ENCODE data around the gene SLC25A10. TPM values are rescaled to one million over a fixed set of nuclear protein-coding genes. Genes with fewer than 3 reads are reported as not detected.

The SLC25A10 gene
- total and polyA plus RNA-seq, 12 donors = 6.7 to 14.6 (median 9.4) TPM

DNA sequence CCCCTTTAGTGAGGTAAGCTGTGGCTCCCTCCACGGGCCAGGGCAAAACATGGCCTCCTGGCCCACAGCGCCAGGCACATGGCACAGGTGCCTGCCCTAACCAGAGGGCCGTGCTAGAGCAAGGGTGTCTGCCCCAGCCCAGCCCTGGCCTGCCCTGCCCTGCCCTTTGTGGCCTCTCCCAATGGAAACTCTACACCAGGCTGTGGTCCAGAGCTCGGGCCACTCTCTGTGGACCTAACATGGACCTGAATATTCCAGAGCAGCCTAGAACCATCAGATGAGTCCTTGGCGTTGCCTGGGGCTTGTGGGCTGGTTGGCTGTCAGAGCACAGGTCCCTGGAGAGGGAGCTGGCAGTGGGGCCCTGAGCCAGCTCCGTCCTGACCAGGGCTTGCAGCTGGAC is 16.9 kb upstream of the SLC25A10 start:
- H3K9me3 ChIP-seq = no peaks in the 10 kb centered on the region
- H3K4me3 ChIP-seq = no peak overlapping the region
- DNase-seq (no peak), ATAC-seq (no peak)
- TF ChIP-seq, protein P1, sequence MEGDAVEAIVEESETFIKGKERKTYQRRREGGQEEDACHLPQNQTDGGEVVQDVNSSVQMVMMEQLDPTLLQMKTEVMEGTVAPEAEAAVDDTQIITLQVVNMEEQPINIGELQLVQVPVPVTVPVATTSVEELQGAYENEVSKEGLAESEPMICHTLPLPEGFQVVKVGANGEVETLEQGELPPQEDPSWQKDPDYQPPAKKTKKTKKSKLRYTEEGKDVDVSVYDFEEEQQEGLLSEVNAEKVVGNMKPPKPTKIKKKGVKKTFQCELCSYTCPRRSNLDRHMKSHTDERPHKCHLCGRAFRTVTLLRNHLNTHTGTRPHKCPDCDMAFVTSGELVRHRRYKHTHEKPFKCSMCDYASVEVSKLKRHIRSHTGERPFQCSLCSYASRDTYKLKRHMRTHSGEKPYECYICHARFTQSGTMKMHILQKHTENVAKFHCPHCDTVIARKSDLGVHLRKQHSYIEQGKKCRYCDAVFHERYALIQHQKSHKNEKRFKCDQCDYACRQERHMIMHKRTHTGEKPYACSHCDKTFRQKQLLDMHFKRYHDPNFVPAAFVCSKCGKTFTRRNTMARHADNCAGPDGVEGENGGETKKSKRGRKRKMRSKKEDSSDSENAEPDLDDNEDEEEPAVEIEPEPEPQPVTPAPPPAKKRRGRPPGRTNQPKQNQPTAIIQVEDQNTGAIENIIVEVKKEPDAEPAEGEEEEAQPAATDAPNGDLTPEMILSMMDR (IDR thresholded peaks at IDR 0.05) = no peak
- no peak overlapping the region for H3K27ac ChIP-seq
- peaks cover 5 to 100% (median 69%) of the 10 kb centered on the region in 9 donors for H3K36me3 ChIP-seq
- WGBS, 2 donors = 82 to 85% methylated on average over 6 of the region's 6 CpGs
- intact Hi-C loops (cut with DNase I) = no loop called here
- no peaks in the 10 kb centered on the region for H3K27me3 ChIP-seq
- H3K4me1 ChIP-seq = peaks cover 0 to 20% (median 7%) of the 10 kb centered on the region in 9 donors

DNA sequence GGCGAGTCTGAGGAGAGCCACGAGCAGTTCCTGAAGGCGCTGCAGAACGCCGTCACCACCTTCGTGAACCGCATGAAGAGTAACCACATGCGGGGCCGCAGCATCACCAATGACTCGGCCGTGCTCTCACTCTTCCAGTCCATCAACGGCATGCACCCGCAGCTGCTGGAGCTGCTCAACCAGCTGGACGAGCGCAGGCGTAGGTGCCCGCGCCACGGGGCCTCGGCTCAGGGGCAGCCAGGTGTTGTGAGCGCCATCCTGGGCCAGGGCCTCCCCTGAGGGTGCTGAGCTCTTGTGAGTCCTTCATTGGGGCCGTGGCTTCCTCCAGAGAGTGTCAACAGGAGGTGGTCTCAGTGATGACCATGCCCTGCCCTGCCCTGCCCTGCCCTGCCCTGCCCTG is 16.3 kb upstream of the SLC25A10 start:
- Histone ChIP-seq H3K27ac (no peak overlapping the region), H3K9me3 (no peaks in the 10 kb centered on the region), H3K4me1 (peaks cover 0 to 25% (median 7%) of the 10 kb centered on the region in 9 donors), H3K27me3 (no peaks in the 10 kb centered on the region), H3K36me3 (peaks cover 5 to 100% (median 66%) of the 10 kb centered on the region in 9 donors), H3K4me3 (no peak overlapping the region)
- ATAC-seq = peak in 1 of 8 donors; percentile 6
- TF ChIP-seq, protein P1 (IDR thresholded peaks at IDR 0.05) = no peak
- intact Hi-C loops (cut with DNase I) = no loop called here
- WGBS, 2 donors = 95 to 96% methylated on average over 22 of the region's 22 CpGs
- no peak for DNase-seq

DNA sequence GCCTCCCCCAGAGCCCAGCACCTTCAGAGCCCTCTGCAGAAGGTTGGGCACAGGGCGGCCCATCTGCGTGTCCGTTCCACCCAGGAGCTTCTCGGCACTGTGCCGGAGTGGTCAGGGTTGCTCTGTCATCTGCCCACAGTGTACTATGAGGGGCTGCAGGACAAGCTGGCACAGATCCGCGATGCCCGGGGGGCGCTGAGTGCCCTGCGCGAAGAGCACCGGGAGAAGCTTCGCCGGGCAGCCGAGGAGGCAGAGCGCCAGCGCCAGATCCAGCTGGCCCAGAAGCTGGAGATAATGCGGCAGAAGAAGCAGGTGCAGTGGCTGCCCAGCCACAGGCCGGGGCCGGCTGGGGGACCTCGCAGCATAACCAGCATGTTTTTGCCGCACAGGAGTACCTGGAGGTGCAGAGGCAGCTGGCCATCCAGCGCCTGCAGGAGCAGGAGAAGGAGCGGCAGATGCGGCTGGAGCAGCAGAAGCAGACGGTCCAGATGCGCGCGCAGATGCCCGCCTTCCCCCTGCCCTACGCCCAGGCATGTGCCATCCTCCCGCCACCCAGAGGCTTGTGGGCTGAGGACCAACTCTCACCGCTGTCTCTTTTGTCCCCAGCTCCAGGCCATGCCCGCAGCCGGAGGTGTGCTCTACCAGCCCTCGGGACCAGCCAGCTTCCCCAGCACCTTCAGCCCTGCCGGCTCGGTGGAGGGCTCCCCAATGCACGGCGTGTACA is 15.7 kb upstream of the SLC25A10 start:
- Histone ChIP-seq H3K27ac (peak overlapping the region in 9 of 10 donors; percentile 25 to 81 (median 60)), H3K36me3 (peaks cover 5 to 100% (median 62%) of the 10 kb centered on the region in 9 donors), H3K9me3 (no peaks in the 10 kb centered on the region), H3K27me3 (no peaks in the 10 kb centered on the region), H3K4me1 (peaks cover 2 to 31% (median 11%) of the 10 kb centered on the region in 9 donors), H3K4me3 (no peak overlapping the region)
- 91 to 93% methylated on average over 40 of the region's 40 CpGs for WGBS, 2 donors
- DNase-seq (no peak), ATAC-seq (peak in 3 of 8 donors; percentile 3 to 24 (median 21))
- intact Hi-C loops (cut with DNase I) = no loop called here
- TF ChIP-seq, protein P1 (IDR thresholded peaks at IDR 0.05) = no peak

GRCh38 chr17:81697261-81698044 is 14.6 kb upstream of the SLC25A10 start:
- Histone ChIP-seq H3K27ac (peak overlapping the region; percentile 25 to 81 (median 60)), H3K27me3 (no peaks in the 10 kb centered on the region), H3K4me3 (no peak overlapping the region), H3K4me1 (peaks cover 11 to 42% (median 22%) of the 10 kb centered on the region in 9 donors), H3K9me3 (no peaks in the 10 kb centered on the region), H3K36me3 (peaks cover 5 to 98% (median 54%) of the 10 kb centered on the region in 9 donors)
- ATAC-seq (peak in 7 of 8 donors; percentile 17 to 64 (median 46)), DNase-seq (no peak)
- 51 to 63% methylated on average over 25 of the region's 25 CpGs for WGBS, 2 donors
- TF ChIP-seq, protein P1 (IDR thresholded peaks at IDR 0.05) = no peak
- intact Hi-C loops (cut with DNase I) = no loop called here

All from heart right ventricle (tissue), 16 donors.